OCI-LY7 (cell line): Measurements from ENCODE around the gene LMNTD2. TPM values are rescaled to one million over a fixed set of nuclear protein-coding genes. Genes with fewer than 3 reads are reported as not detected.

Experiments used
- BruUV-seq: library from RNA; stranded (reverse); fragments of 400-500 nt; replicated peaks from 2 replicates; lab custom pipeline; 2021; lab: Mats Ljungman, UMichigan
- CTCF ChIA-PET: fragments of 300-600 bp; sonication (Branson Sonifier 250); formaldehyde crosslinking; loops from one replicate; lab custom pipeline; 2022; ENCODE audit warnings: antibody characterized with exemption; ENCODE audit not compliant: unreplicated experiment; lab: Charles Lee
- POLR2A ChIA-PET: fragments of 300-600 bp; sonication (Branson Sonifier 250); formaldehyde crosslinking; loops from one replicate; lab custom pipeline; 2022; ENCODE audit warnings: antibody characterized with exemption; lab: Charles Lee
- DNase-seq: peaks from one replicate; pipeline ENCODE4 v3.0.0-alpha.2; 2015; ENCODE audit warnings: low spot score
- H2AFZ ChIP-seq: fragments of 200-600 bp; sonication (generic), shearing (Covaris generic); 2 replicates; pipeline ENCODE4 v1.6.1; 2014; ENCODE audit warnings: mild to moderate bottlenecking, antibody characterized with exemption, low read length, moderate library complexity
- H3K27ac ChIP-seq: fragments of 200-600 bp; sonication (generic); 2 replicates; pipeline ENCODE4 v1.5.1; 2014; ENCODE audit warnings: mixed run types, low read depth, mild to moderate bottlenecking, moderate library complexity, low read length, inconsistent platforms; ENCODE audit not compliant: poor library complexity, severe bottlenecking
- H3K36me3 ChIP-seq: fragments of 200-600 bp; sonication (generic); 2 replicates; pipeline ENCODE4 v1.6.1; 2014; ENCODE audit warnings: mild to moderate bottlenecking, antibody characterized with exemption, low read length, moderate library complexity, mixed read lengths; ENCODE audit not compliant: insufficient read depth
- H3K4me1 ChIP-seq: fragments of 200-600 bp; sonication (generic); 2 replicates; pipeline ENCODE4 v1.5.1; 2014; ENCODE audit warnings: mild to moderate bottlenecking, low read length; ENCODE audit not compliant: insufficient read depth, poor library complexity, severe bottlenecking
- H3K4me2 ChIP-seq: fragments of 200-600 bp; sonication (generic); 2 replicates; pipeline ENCODE4 v1.6.1; 2014; ENCODE audit warnings: mild to moderate bottlenecking, low read length
- H3K4me3 ChIP-seq: fragments of 200-600 bp; sonication (generic); 2 replicates; pipeline ENCODE4 v1.5.1; 2014; ENCODE audit warnings: mild to moderate bottlenecking, low read depth, low read length; ENCODE audit not compliant: poor library complexity, severe bottlenecking
- H3K79me2 ChIP-seq: fragments of 200-600 bp; sonication (generic); 2 replicates; pipeline ENCODE4 v1.6.1; 2016; ENCODE audit warnings: low read depth, mild to moderate bottlenecking, low read length, moderate library complexity, mixed read lengths; ENCODE audit not compliant: insufficient read depth
- H3K9me2 ChIP-seq: fragments of 200-600 bp; sonication (generic); 2 replicates; pipeline ENCODE4 v1.6.1; 2016; ENCODE audit warnings: mild to moderate bottlenecking, low read length, mixed read lengths; ENCODE audit not compliant: insufficient read depth
- H3K9me3 ChIP-seq: fragments of 200-600 bp; sonication (generic); 2 replicates; pipeline ENCODE4 v1.6.1; 2014; ENCODE audit warnings: mild to moderate bottlenecking, mixed run types, low read length, mixed read lengths
- H4K20me1 ChIP-seq: fragments of 200-600 bp; sonication (generic); 2 replicates; pipeline ENCODE4 v1.6.1; 2014; ENCODE audit warnings: mild to moderate bottlenecking, antibody characterized with exemption, low read length, moderate library complexity, mixed read lengths; ENCODE audit not compliant: insufficient read depth
- CTCF ChIP-seq: fragments of 200-600 bp; sonication (generic); conservative IDR thresholded peaks from 2 replicates; pipeline ENCODE4 v1.5.1; 2014; ENCODE audit warnings: mild to moderate bottlenecking, antibody characterized with exemption, low read length, moderate library complexity, mixed read lengths
- EZH2phosphoT487 ChIP-seq: fragments of 200-600 bp; sonication (generic); IDR thresholded peaks from 2 replicates; pipeline ENCODE4 v1.6.1; 2018; ENCODE audit warnings: low read depth, borderline replicate concordance, mild to moderate bottlenecking, mixed run types, antibody characterized with exemption, low read length, moderate library complexity, mixed read lengths
- intact Hi-C: fragments of 100-400 bp; cut with micrococcal nuclease; formaldehyde crosslinking; loops from one replicate; pipeline ENCODE4 v1.10.0; 2022; ENCODE audit not compliant: unreplicated experiment
- total RNA-seq, 2 experiments: library from RNA; depleted of rRNA in 1 of 2; stranded (reverse); fragments of >200 nt in 1 of 2; shearing (Covaris generic) in 1 of 2; gene quantifications; 2 replicates each; pipeline ENCODE4 v1.2.3, GENCODE V29; 2014 to 2022

Gene LMNTD2
- total RNA-seq, 2 experiments from 2014 or later, result 4.7 to 17.7 TPM

GRCh38 chr11:565921-566509 lies 5.5 kb upstream of the LMNTD2 start:
- Histone ChIP-seq H3K9me2 (no peaks in the 10 kb centered on the region), H3K4me2 (no peak overlapping the region), H3K79me2 (no peaks in the 10 kb centered on the region), H3K4me1 (peaks cover 23% of the 10 kb centered on the region), H4K20me1 (no peaks in the 10 kb centered on the region), H3K36me3 (no peaks in the 10 kb centered on the region), H3K27ac (no peak overlapping the region), H3K9me3 (no peaks in the 10 kb centered on the region), H2AFZ (no peak overlapping the region), H3K4me3 (no peak overlapping the region)
- TF ChIP-seq EZH2phosphoT487 (no peak), CTCF (no peak)
- DNase-seq, result no peak
- intact Hi-C loops, result loop anchor here (5.0 kb wide), 1 partner anchor 231 kb away; the partner anchor contains the start of gene SLC25A22
- BruUV-seq, result no TSS peak
- ChIA-PET POLR2A (interaction anchor here (1.2 kb wide), 1 partner anchor 15 kb away, joined by 3 read pairs; no protein-coding TSS in a partner anchor), CTCF (no interaction called here)

- Histone ChIP-seq H3K4me2 (no peak overlapping the region), H2AFZ (no peak overlapping the region), H3K9me2 (no peaks in the 10 kb centered on the region), H4K20me1 (no peaks in the 10 kb centered on the region), H3K27ac (no peak overlapping the region), H3K4me1 (peaks cover 29% of the 10 kb centered on the region), H3K9me3 (no peaks in the 10 kb centered on the region), H3K79me2 (no peaks in the 10 kb centered on the region), H3K4me3 (no peak overlapping the region), H3K36me3 (no peaks in the 10 kb centered on the region)
- ChIA-PET CTCF (no interaction called here), POLR2A (no interaction called here)
- DNase-seq, result no peak
- BruUV-seq, result no TSS peak
- intact Hi-C loops, result no loop called here
- TF ChIP-seq EZH2phosphoT487 (no peak), CTCF (no peak)
These were observed 3.5 kb upstream of the LMNTD2 start for GRCh38 chr11:563812-564578.
